Smooth muscle cell (in vitro differentiated cells): Measurements from ENCODE around the gene CCDC197. TPM values are rescaled to one million over a fixed set of nuclear protein-coding genes. Genes with fewer than 3 reads are reported as not detected.

Experiments used
- DNase-seq: peaks from one replicate; lab custom pipeline; 2025; ENCODE audit not compliant: unreplicated experiment; lab: John Stamatoyannopoulos, UW
- H2AFZ ChIP-seq: fragments of 200-600 bp; sonication (generic); 2 replicates; pipeline ENCODE4 v1.6.0; 2016; ENCODE audit warnings: antibody characterized with exemption, low read depth, mild to moderate bottlenecking
- H3F3A ChIP-seq: fragments of 200-600 bp; sonication (generic); 2 replicates; pipeline ENCODE4 v1.6.0; 2017; ENCODE audit warnings: antibody characterized with exemption, low read depth
- H3K27ac ChIP-seq: fragments of 200-600 bp; sonication (generic); 2 replicates; pipeline ENCODE4 v1.5.1; 2016; ENCODE audit warnings: low read depth, mild to moderate bottlenecking
- H3K27me3 ChIP-seq: fragments of 200-600 bp; sonication (generic); 2 replicates; pipeline ENCODE4 v1.6.1; 2016; ENCODE audit warnings: low read depth, mild to moderate bottlenecking
- H3K36me3 ChIP-seq: fragments of 200-600 bp; sonication (generic); 2 replicates; pipeline ENCODE4 v1.5.1; 2016; ENCODE audit warnings: low read depth
- H3K4me1 ChIP-seq: fragments of 200-600 bp; sonication (generic); 2 replicates; pipeline ENCODE4 v1.5.1; 2016; ENCODE audit warnings: low read depth
- H3K4me2 ChIP-seq: fragments of 200-600 bp; sonication (generic); 2 replicates; pipeline ENCODE4 v1.6.0; 2016; ENCODE audit warnings: mild to moderate bottlenecking
- H3K4me3 ChIP-seq: fragments of 200-600 bp; sonication (generic); 2 replicates; pipeline ENCODE4 v1.5.1; 2016; ENCODE audit warnings: mild to moderate bottlenecking
- H3K79me2 ChIP-seq: fragments of 200-600 bp; sonication (generic); 2 replicates; pipeline ENCODE4 v1.6.0; 2016; ENCODE audit warnings: low read depth, mild to moderate bottlenecking
- H3K9ac ChIP-seq: fragments of 200-600 bp; sonication (generic); 2 replicates; pipeline ENCODE4 v1.6.0; 2016; ENCODE audit warnings: low read depth
- H3K9me3 ChIP-seq: fragments of 200-600 bp; sonication (generic); replicated peaks from 2 replicates; pipeline ENCODE4 v1.5.1; 2016; ENCODE audit warnings: low read depth
- H4K20me1 ChIP-seq: fragments of 200-600 bp; sonication (generic); 2 replicates; pipeline ENCODE4 v1.6.0; 2016; ENCODE audit warnings: low read depth
- WGBS: methylation state at CpG from one replicate; pipeline ENCODE4 v1.1.7; 2016; ENCODE audit warnings: low lambda C conversion rate; 5-methylcytosine and 5-hydroxymethylcytosine counted together
- polyA plus RNA-seq: library from polyadenylated mRNA; unstranded; fragments of >200 nt; fragmentation: Nextera tagmentation; extraction: Ambion mirVana; gene quantifications from 2 replicates; pipeline ENCODE4 v1.2.1, GENCODE V29; 2016
- total RNA-seq: library from RNA; depleted of rRNA; stranded (reverse); fragments of >200 nt; gene quantifications from 2 replicates; pipeline ENCODE4 v1.2.3, GENCODE V29; 2014
- TF ChIP-seq, protein P1 (sequence below): fragments of 200-600 bp; sonication (generic); IDR thresholded peaks from 2 replicates; pipeline ENCODE4 v1.5.1; 2017; ENCODE audit warnings: borderline replicate concordance, mild to moderate bottlenecking, antibody characterized with exemption; ENCODE audit not compliant: insufficient read depth, poor library complexity, severe bottlenecking

Gene CCDC197
- total and polyA plus RNA-seq, 2 experiments from 2014 or later, result not detected

GRCh38 chr14:94029265-94029664 lies 32.2 kb downstream of the CCDC197 start:
- no peaks in the 10 kb centered on the region for H4K20me1 ChIP-seq
- no peaks in the 10 kb centered on the region for H3K79me2 ChIP-seq
- no peak overlapping the region for H3K27ac ChIP-seq
- H3K36me3 ChIP-seq, result no peaks in the 10 kb centered on the region
- TF ChIP-seq, protein P1, sequence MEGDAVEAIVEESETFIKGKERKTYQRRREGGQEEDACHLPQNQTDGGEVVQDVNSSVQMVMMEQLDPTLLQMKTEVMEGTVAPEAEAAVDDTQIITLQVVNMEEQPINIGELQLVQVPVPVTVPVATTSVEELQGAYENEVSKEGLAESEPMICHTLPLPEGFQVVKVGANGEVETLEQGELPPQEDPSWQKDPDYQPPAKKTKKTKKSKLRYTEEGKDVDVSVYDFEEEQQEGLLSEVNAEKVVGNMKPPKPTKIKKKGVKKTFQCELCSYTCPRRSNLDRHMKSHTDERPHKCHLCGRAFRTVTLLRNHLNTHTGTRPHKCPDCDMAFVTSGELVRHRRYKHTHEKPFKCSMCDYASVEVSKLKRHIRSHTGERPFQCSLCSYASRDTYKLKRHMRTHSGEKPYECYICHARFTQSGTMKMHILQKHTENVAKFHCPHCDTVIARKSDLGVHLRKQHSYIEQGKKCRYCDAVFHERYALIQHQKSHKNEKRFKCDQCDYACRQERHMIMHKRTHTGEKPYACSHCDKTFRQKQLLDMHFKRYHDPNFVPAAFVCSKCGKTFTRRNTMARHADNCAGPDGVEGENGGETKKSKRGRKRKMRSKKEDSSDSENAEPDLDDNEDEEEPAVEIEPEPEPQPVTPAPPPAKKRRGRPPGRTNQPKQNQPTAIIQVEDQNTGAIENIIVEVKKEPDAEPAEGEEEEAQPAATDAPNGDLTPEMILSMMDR, result no peak
- no peak overlapping the region for H3K4me2 ChIP-seq
- H3K4me3 ChIP-seq, result no peak overlapping the region
- no peaks in the 10 kb centered on the region for H3K27me3 ChIP-seq
- DNase-seq, result no peak
- H3F3A ChIP-seq, result no peaks in the 10 kb centered on the region
- 96% methylated on average over 4 of the region's 4 CpGs for WGBS
- no peak overlapping the region for H2AFZ ChIP-seq
- H3K9ac ChIP-seq, result no peak overlapping the region
- no peaks in the 10 kb centered on the region for H3K9me3 ChIP-seq
- H3K4me1 ChIP-seq, result peaks cover 6% of the 10 kb centered on the region

GRCh38 chr14:94029671-94030203 lies 32.6 kb downstream of the CCDC197 start:
- Histone ChIP-seq H3K4me3 (no peak overlapping the region), H3K79me2 (no peaks in the 10 kb centered on the region), H3K27ac (no peak overlapping the region), H4K20me1 (no peaks in the 10 kb centered on the region), H2AFZ (no peak overlapping the region), H3K27me3 (no peaks in the 10 kb centered on the region), H3K36me3 (no peaks in the 10 kb centered on the region), H3K9me3 (no peaks in the 10 kb centered on the region), H3K9ac (no peak overlapping the region), H3K4me1 (peaks cover 6% of the 10 kb centered on the region), H3F3A (no peaks in the 10 kb centered on the region), H3K4me2 (no peak overlapping the region)
- TF ChIP-seq, protein P1, result no peak
- DNase-seq, result no peak
- 91% methylated on average over 7 of the region's 7 CpGs for whole genome bisulfite sequencing

DNA sequence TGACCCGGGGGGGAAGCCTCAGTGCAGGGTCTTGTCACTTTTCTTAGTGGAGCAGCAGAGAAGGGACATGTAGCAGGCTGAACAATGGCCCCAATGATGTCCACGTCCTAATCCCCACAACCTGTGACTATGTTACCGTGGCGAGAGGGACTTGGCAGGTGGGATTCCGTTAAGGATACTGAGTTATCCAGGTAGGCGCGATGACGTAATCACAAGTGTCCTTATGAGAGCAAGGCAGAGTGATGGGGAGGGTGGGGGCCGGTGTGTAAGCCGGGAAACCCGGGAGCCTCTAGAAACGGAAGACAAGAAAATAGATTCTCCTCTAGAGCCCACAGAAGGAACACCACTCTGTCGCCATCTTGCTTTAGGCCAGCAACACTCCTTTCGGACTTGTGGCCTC lies 33.5 kb downstream of the CCDC197 start:
- H3K79me2 ChIP-seq, result no peaks in the 10 kb centered on the region
- DNase-seq, result no peak
- no peaks in the 10 kb centered on the region for H3K9me3 ChIP-seq
- H3K4me3 ChIP-seq, result no peak overlapping the region
- H3K27me3 ChIP-seq, result no peaks in the 10 kb centered on the region
- TF ChIP-seq, protein P1, result no peak
- no peak overlapping the region for H3K4me2 ChIP-seq
- H3K9ac ChIP-seq, result no peak overlapping the region
- WGBS, result 95% methylated on average over 14 of the region's 14 CpGs
- no peak overlapping the region for H3K27ac ChIP-seq
- H3K36me3 ChIP-seq, result no peaks in the 10 kb centered on the region
- peaks cover 6% of the 10 kb centered on the region for H3K4me1 ChIP-seq
- no peaks in the 10 kb centered on the region for H3F3A ChIP-seq
- no peaks in the 10 kb centered on the region for H4K20me1 ChIP-seq
- H2AFZ ChIP-seq, result no peak overlapping the region

GRCh38 chr14:94031161-94031882 lies 34.2 kb downstream of the CCDC197 start:
- no peak overlapping the region for H2AFZ ChIP-seq
- H3K27me3 ChIP-seq, result no peaks in the 10 kb centered on the region
- no peak overlapping the region for H3K4me2 ChIP-seq
- TF ChIP-seq, protein P1, result no peak
- H3K36me3 ChIP-seq, result no peaks in the 10 kb centered on the region
- peaks cover 6% of the 10 kb centered on the region for H3K4me1 ChIP-seq
- WGBS, result 92% methylated on average over 8 of the region's 8 CpGs
- no peak overlapping the region for H3K4me3 ChIP-seq
- H3K79me2 ChIP-seq, result no peaks in the 10 kb centered on the region
- H3K27ac ChIP-seq, result no peak overlapping the region
- no peaks in the 10 kb centered on the region for H3K9me3 ChIP-seq
- DNase-seq, result no peak
- H3F3A ChIP-seq, result no peaks in the 10 kb centered on the region
- H4K20me1 ChIP-seq, result no peaks in the 10 kb centered on the region
- H3K9ac ChIP-seq, result no peak overlapping the region
